NK-92 (cell line): ENCODE results near the gene SEC31A.
"Not testable (repeated sequence)": the region's sequence is repeated elsewhere in the genome, so short reads cannot be mapped to it uniquely, and the experiment has no call there.

Source experiments
- DNase-seq: peaks from one replicate; lab custom pipeline; 2025; ENCODE audit not compliant: unreplicated experiment; lab: John Stamatoyannopoulos, UW

The SEC31A gene

GRCh38 chr4:82839624-82840023 lies 51.3 kb downstream of the SEC31A start:
- no peak for DNase-seq

DNA sequence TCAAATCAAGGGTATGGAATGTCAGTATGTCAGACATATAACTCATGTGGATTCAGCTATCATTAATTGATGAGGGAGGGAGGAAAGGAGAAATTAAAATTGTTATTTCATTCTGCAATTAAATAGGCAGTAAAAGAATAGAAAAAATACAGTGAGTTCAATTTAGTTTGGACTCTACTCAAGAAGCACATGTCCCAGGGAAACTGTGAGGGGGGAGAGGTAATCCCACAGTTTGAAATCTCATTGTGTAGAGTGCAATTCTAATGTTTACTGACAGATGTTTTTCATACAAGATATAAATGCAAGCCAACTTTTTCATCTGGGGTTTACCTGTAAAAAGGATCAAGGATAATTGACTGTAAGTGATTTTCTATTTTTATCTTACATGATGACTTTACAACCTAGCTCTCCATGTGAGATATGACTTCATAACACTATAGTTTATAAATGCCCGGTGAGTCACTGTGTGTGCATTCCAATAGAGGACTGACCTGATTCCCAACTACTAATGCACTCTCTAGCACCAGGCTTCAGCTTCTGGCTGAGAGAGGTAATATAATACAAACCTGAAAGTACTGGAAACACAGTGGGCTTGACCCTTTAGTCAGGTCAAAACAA lies 57.1 kb downstream of the SEC31A start:
- no peak for DNase-seq

- not testable (repeated sequence) for DNase-seq
Observed at GRCh38 chr4:82833060-82833459, 57.9 kb downstream of the SEC31A start.

GRCh38 chr4:82825425-82825824 lies 65.5 kb downstream of the SEC31A start:
- DNase-seq: no peak

DNA sequence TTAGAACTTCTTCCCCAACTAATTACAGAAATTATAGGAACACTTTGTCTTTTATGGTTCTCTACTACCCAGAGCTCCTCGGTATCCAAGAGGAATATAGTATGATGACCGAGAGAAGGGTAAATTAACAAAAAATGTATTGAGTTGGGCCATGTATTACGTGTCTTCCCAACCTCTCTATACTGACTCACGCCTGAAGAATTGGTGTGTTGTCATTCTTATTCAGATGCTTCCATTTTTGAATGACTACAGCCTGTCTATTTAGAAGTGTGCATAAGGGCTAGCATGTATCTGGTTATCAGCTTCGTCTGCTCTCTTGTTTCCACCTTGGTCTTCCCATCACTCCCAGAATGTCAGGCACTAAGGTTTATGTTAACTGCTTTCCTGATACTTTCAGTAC lies 67.9 kb downstream of the SEC31A start:
- DNase-seq: no peak

GRCh38 chr4:82820689-82821088 lies 70.3 kb downstream of the SEC31A start:
- DNase-seq: no peak

- DNase-seq: no peak
Observed at GRCh38 chr4:82818664-82819662, 72.0 kb downstream of the SEC31A start.

GRCh38 chr4:82816874-82817273 lies 74.1 kb downstream of the SEC31A start:
- DNase-seq: not testable (repeated sequence)

DNA sequence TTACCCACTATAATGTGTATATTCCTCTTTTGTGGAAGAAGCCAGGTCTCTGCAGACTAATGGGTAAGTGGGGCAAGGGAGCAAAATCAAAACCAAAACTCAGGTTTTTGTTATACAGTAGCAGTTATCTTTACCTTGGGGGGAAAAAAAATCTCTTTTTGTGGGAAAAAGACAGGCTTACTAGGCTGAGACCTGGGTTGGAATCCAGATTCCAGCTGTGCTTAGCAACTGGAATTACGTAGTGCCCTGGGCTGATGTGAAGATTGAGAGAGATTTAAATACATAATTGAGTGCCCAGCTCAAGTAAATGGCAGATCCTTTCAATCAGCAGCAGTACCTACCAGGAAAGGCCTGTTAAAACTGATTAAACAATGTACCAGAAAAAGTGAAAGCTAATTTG lies 76.9 kb downstream of the SEC31A start:
- no peak for DNase-seq

DNA sequence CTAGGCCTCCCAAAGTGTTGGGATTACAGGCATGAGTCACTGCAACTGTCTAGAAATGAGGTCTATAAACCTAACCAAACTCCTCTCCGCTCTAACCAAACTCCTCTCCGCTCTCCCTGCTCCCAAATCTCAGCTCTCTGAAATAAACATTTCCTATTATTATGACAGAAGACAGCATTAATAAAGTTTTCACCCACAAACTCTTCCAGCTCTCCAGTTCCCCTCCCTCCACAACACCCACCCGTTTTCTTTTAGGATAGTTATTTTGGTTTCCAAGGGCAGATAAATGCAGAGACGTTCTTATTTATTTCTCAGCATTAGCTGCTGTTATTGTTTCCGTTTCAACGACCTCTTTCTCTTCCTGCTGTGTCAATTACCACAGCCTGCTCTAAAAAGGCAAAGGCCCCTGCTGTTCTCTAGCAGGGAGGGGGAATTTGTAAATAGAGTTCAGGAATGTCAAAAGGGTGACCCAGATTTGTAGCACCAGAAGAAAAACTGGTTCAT lies 79.1 kb downstream of the SEC31A start:
- no peak for DNase-seq

DNA sequence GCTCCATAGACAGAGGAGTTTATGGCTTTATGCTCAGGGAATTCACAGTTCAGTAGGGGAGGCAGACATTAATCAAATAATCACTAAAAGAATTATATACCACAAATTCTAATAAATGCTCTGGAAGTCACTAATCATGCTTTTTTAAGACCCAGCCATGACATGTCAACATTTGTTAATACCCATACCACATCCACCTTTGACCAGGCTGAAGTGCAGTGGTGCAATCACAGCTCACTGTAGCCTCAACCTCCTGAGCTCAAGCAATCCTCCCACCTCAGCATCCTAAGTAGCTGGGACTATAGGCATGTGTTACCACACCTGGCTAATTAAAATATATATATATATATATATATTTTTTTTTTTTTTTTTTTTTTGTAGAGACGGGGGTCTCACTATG lies 79.6 kb downstream of the SEC31A start:
- DNase-seq: no peak

GRCh38 chr4:82810176-82810575 lies 80.8 kb downstream of the SEC31A start:
- no peak for DNase-seq

GRCh38 chr4:82809619-82810018 lies 81.3 kb downstream of the SEC31A start:
- DNase-seq: no peak

DNA sequence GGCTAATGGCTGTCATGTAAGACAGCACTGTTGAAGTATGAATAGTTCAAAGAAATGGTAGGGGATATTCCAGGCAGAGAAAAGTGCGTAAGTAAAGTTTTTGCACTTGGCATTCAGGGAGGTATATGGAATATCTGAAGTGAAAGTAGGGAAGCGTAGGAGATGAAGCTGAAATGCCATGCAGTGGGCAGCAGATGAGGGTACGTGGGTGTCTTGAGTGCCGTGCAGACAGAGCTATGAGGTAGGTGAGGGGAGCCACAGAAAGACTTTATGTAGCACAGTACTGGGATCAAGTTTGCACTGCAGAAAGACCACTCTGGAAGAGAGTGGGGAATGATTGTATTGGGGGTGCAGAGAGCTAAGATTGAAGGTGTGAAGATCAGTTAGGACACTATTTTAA lies 87.2 kb downstream of the SEC31A start:
- DNase-seq: no peak

DNA sequence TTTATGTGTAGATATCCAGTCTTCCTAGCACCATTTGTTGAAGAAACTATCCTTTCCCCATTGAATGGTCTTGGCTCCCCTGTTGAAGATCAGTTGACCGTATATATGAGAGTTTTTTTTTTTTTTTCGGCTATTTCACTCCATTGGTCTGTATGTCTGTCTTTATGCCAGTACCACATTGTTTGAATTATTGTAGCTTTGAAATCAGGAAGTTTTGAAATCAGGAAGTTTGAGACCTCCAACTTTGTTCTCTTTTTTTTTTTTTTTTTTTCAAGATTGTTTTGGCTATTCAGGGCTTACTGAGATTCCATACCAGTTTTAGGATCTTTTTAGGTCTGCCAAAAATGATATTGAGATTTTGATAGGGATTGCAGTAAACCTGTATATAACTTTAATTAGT lies 88.0 kb downstream of the SEC31A start:
- no peak for DNase-seq

- DNase-seq: no peak
Observed at GRCh38 chr4:82801910-82802521, 88.9 kb downstream of the SEC31A start.

DNA sequence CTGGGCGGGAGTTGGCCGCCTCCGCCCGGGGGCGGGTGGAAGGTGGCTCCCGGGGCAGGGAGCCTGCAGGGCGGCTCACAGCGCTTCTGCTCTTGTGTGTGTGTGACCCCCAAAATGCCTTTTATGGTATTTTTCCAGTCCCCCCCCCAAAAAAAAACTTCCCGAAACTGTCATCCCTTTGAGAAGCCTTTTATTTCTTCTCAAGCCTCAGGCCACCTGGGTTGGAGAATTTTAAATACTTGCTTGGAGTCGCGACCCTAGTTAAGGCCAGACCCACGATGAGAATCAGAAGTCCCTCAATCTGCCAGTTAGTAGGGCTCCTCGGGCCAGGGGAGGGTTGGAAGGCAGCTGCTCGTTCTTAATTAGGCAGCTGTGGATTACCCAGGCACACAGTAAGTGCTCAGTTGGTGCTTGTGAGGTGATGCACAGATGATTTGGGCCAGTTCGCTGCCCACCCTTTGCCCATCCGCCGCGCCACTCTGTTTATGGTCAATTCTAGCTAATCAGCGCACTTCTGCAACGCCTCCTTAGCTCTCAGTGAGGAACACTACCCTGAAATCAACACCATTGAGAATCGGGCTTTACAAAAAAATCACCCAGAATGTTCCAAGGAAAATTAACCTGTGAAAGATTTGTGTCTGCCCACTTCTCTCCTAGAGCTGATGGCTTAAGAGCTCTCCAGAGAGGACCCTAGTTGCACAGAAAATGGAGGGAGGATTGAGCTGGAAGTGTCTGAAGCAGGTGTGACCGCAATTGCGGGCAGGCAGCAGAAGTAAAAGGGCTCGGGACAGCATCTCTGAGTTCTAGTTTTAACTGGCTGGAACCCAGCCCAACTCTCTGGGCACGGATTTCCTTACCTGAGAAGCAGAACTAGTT lies 91.7 kb downstream of the SEC31A start:
- no peak for DNase-seq

DNA sequence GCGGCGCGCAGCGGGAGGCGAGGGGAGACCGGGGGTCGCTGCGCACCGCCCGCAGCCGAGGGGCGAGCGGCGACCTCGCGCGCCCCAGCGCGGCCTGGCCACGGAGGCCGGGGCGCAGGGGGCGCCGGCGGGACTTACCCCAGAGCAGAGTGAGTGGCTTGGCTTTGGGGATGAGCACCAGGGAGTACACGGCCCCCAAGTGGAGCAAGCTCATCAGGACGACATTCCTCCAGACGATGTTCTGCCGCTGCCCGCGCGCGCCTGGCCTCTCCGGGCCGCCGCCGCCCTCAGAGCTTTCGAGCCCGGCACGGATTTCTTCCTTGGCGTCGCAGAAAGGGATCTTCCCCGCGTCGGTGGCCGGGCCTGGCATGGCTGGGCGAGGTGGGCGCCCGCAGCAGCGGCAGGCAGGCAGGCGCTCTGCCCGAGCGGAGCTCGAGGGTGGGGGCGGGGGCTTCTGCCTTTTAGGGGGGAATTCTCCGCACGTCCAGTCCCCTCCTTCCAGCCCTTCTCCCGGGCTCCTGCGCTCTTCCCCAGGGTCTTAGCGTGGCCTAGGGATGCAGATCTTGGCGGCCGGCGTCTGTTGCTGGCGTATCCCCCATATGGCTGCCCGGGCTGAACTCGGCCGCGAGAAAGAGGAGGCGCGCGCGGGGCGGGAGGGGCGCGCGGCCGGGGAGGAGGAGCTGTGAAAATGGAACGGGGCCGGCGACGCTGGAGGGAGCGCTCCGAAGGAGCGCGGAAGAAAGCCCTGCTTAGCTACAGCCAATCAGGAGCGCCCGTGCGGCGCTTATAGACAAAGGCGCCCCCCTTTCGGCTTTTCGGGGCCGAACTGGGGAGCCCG lies 92.6 kb downstream of the SEC31A start, which contains the start of gene SCD5:
TSS of gene SCD5 (minus strand) at position 629 of the 838 bp plus-strand sequence. CDS start at position 370, 259 bp downstream.
- no peak for DNase-seq

- DNase-seq: no peak
Observed at GRCh38 chr4:82797405-82798111, 93.4 kb downstream of the SEC31A start.
